HEK293 (cell line): ENCODE results near the gene MYL6B.
A peak's percentile ranks its signal among the peaks of the same experiment; 100 is the strongest.

Source experiments
- ZBTB48 ChIP-seq: fragments of 450-650 bp; formaldehyde crosslinking; IDR thresholded peaks from 2 replicates; pipeline ENCODE4 v1.5.1; 2016; ENCODE audit warnings: missing biosample characterization, missing genetic modification characterization
- ZIC2 ChIP-seq: fragments of 450-650 bp; formaldehyde crosslinking; IDR thresholded peaks from 2 replicates; pipeline ENCODE4 v1.5.1; 2016; ENCODE audit warnings: missing biosample characterization, missing genetic modification characterization
- ZNF157 ChIP-seq: fragments of 450-650 bp; formaldehyde crosslinking; IDR thresholded peaks from 2 replicates; pipeline ENCODE4 v1.5.1; 2016; ENCODE audit warnings: missing biosample characterization, missing genetic modification characterization
- ZNF174 ChIP-seq: fragments of 450-650 bp; formaldehyde crosslinking; IDR thresholded peaks from 2 replicates; pipeline ENCODE4 v1.5.0; 2017; ENCODE audit warnings: missing biosample characterization, mild to moderate bottlenecking, missing genetic modification characterization
- ZNF311 ChIP-seq: fragments of 450-650 bp; formaldehyde crosslinking; IDR thresholded peaks from 2 replicates; pipeline ENCODE4 v1.5.1; 2017; ENCODE audit warnings: missing biosample characterization, missing genetic modification characterization, borderline replicate concordance
- ZNF335 ChIP-seq: fragments of 450-650 bp; formaldehyde crosslinking; conservative IDR thresholded peaks from 2 replicates; pipeline ENCODE4 v1.5.1; 2016; ENCODE audit warnings: missing biosample characterization, missing genetic modification characterization
- ZNF341 ChIP-seq: fragments of 450-650 bp; formaldehyde crosslinking; IDR thresholded peaks from 2 replicates; pipeline ENCODE4; 2016; ENCODE audit warnings: low read depth, missing biosample characterization, missing genetic modification characterization
- ZNF426 ChIP-seq: fragments of 450-650 bp; formaldehyde crosslinking; IDR thresholded peaks from 2 replicates; pipeline ENCODE4 v1.5.1; 2017; ENCODE audit warnings: missing biosample characterization, missing genetic modification characterization, mild to moderate bottlenecking, inconsistent platforms, moderate library complexity
- ZNF433 ChIP-seq: fragments of 450-650 bp; formaldehyde crosslinking; IDR thresholded peaks from 2 replicates; pipeline ENCODE4 v1.5.1; 2016; ENCODE audit warnings: missing biosample characterization, missing genetic modification characterization, low read depth
- ZNF555 ChIP-seq: fragments of 450-650 bp; formaldehyde crosslinking; conservative IDR thresholded peaks from 2 replicates; pipeline ENCODE4 v1.5.1; 2017; ENCODE audit warnings: missing biosample characterization, mild to moderate bottlenecking, missing genetic modification characterization, inconsistent platforms
- ZNF792 ChIP-seq: fragments of 450-650 bp; formaldehyde crosslinking; IDR thresholded peaks from 2 replicates; pipeline ENCODE4 v1.5.1; 2016; ENCODE audit warnings: missing biosample characterization, missing genetic modification characterization
- TF ChIP-seq, protein P1 (sequence below): fragments of 450-650 bp; formaldehyde crosslinking; IDR thresholded peaks from 2 replicates; pipeline ENCODE4 v1.5.1; 2017; ENCODE audit warnings: missing biosample characterization, missing genetic modification characterization
- TF ChIP-seq, protein P2 (sequence below): fragments of 450-650 bp; formaldehyde crosslinking; IDR thresholded peaks from 2 replicates; pipeline ENCODE4 v1.5.1; 2016; ENCODE audit warnings: missing biosample characterization, missing genetic modification characterization
- TF ChIP-seq, protein P3 (sequence below): fragments of 450-650 bp; formaldehyde crosslinking; conservative IDR thresholded peaks from 2 replicates; pipeline ENCODE4 v1.5.1; 2016; ENCODE audit warnings: low read depth, missing biosample characterization, missing genetic modification characterization
- TF ChIP-seq, protein P4 (sequence below): fragments of 450-650 bp; formaldehyde crosslinking; IDR thresholded peaks from 2 replicates; pipeline ENCODE4 v1.5.1; 2017; ENCODE audit warnings: missing biosample characterization, missing genetic modification characterization
- TF ChIP-seq, protein P5 (sequence below): fragments of 450-650 bp; formaldehyde crosslinking; IDR thresholded peaks from 2 replicates; pipeline ENCODE4 v1.5.1; 2016; ENCODE audit warnings: missing biosample characterization, missing genetic modification characterization

Gene MYL6B

DNA sequence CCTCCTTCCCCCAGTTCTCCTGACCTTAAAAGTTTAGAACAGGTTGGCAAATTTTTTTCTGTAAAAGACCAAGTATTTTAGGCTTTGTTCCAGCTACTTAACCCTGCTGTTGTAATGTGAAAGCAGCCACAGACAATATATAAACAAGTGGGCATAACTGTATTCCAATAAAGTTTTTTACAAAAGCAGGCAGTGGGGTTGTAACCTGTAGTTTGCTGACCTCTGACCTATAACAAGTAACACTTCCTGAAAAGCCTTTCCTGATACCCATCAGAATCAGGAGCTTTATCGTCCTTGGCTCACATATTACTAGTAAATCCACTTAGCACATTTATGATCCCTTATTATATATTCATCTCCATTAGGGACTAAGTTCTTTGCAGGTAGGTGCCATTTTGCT is 50.0 kb downstream of the MYL6B start (continued):
- TF ChIP-seq, protein P1, sequence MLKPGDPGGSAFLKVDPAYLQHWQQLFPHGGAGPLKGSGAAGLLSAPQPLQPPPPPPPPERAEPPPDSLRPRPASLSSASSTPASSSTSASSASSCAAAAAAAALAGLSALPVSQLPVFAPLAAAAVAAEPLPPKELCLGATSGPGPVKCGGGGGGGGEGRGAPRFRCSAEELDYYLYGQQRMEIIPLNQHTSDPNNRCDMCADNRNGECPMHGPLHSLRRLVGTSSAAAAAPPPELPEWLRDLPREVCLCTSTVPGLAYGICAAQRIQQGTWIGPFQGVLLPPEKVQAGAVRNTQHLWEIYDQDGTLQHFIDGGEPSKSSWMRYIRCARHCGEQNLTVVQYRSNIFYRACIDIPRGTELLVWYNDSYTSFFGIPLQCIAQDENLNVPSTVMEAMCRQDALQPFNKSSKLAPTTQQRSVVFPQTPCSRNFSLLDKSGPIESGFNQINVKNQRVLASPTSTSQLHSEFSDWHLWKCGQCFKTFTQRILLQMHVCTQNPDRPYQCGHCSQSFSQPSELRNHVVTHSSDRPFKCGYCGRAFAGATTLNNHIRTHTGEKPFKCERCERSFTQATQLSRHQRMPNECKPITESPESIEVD (tag by site-specific recombination) = 0 out of 2 replicates have a peak, but pooled peaks have one; percentile 20
- TF ChIP-seq, protein P2, sequence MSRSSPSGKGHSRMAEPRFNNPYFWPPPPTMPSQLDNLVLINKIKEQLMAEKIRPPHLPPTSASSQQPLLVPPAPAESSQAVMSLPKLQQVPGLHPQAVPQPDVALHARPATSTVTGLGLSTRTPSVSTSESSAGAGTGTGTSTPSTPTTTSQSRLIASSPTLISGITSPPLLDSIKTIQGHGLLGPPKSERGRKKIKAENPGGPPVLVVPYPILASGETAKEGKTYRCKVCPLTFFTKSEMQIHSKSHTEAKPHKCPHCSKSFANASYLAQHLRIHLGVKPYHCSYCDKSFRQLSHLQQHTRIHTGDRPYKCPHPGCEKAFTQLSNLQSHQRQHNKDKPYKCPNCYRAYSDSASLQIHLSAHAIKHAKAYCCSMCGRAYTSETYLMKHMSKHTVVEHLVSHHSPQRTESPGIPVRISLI = no peak
- no peak for TF ChIP-seq ZNF341 (tag by site-specific recombination)
- no peak for TF ChIP-seq ZNF792 (tag by site-specific recombination)
- TF ChIP-seq ZBTB48 (tag by site-specific recombination) = peak; percentile 21; the same call in 1 of the 2 replicates
- TF ChIP-seq, protein P3, sequence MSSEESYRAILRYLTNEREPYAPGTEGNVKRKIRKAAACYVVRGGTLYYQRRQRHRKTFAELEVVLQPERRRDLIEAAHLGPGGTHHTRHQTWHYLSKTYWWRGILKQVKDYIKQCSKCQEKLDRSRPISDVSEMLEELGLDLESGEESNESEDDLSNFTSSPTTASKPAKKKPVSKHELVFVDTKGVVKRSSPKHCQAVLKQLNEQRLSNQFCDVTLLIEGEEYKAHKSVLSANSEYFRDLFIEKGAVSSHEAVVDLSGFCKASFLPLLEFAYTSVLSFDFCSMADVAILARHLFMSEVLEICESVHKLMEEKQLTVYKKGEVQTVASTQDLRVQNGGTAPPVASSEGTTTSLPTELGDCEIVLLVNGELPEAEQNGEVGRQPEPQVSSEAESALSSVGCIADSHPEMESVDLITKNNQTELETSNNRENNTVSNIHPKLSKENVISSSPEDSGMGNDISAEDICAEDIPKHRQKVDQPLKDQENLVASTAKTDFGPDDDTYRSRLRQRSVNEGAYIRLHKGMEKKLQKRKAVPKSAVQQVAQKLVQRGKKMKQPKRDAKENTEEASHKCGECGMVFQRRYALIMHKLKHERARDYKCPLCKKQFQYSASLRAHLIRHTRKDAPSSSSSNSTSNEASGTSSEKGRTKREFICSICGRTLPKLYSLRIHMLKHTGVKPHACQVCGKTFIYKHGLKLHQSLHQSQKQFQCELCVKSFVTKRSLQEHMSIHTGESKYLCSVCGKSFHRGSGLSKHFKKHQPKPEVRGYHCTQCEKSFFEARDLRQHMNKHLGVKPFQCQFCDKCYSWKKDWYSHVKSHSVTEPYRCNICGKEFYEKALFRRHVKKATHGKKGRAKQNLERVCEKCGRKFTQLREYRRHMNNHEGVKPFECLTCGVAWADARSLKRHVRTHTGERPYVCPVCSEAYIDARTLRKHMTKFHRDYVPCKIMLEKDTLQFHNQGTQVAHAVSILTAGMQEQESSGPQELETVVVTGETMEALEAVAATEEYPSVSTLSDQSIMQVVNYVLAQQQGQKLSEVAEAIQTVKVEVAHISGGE = no peak
- TF ChIP-seq ZNF426 (tag by site-specific recombination) = no peak
- no peak for TF ChIP-seq ZNF174 (tag by site-specific recombination)
- no peak for TF ChIP-seq ZIC2 (tag by site-specific recombination)
- TF ChIP-seq, protein P4, sequence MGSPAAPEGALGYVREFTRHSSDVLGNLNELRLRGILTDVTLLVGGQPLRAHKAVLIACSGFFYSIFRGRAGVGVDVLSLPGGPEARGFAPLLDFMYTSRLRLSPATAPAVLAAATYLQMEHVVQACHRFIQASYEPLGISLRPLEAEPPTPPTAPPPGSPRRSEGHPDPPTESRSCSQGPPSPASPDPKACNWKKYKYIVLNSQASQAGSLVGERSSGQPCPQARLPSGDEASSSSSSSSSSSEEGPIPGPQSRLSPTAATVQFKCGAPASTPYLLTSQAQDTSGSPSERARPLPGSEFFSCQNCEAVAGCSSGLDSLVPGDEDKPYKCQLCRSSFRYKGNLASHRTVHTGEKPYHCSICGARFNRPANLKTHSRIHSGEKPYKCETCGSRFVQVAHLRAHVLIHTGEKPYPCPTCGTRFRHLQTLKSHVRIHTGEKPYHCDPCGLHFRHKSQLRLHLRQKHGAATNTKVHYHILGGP = 0 out of 2 replicates have a peak, but pooled peaks have one; percentile 34
- no peak for TF ChIP-seq ZNF311 (tag by site-specific recombination)
- TF ChIP-seq ZNF433 (tag by site-specific recombination) = no peak
- TF ChIP-seq ZNF335 = 0 out of 2 replicates have a peak, but pooled peaks have one; percentile 32
- TF ChIP-seq ZNF555 (tag by site-specific recombination) = no peak
- no peak for TF ChIP-seq ZNF157
- TF ChIP-seq, protein P5, sequence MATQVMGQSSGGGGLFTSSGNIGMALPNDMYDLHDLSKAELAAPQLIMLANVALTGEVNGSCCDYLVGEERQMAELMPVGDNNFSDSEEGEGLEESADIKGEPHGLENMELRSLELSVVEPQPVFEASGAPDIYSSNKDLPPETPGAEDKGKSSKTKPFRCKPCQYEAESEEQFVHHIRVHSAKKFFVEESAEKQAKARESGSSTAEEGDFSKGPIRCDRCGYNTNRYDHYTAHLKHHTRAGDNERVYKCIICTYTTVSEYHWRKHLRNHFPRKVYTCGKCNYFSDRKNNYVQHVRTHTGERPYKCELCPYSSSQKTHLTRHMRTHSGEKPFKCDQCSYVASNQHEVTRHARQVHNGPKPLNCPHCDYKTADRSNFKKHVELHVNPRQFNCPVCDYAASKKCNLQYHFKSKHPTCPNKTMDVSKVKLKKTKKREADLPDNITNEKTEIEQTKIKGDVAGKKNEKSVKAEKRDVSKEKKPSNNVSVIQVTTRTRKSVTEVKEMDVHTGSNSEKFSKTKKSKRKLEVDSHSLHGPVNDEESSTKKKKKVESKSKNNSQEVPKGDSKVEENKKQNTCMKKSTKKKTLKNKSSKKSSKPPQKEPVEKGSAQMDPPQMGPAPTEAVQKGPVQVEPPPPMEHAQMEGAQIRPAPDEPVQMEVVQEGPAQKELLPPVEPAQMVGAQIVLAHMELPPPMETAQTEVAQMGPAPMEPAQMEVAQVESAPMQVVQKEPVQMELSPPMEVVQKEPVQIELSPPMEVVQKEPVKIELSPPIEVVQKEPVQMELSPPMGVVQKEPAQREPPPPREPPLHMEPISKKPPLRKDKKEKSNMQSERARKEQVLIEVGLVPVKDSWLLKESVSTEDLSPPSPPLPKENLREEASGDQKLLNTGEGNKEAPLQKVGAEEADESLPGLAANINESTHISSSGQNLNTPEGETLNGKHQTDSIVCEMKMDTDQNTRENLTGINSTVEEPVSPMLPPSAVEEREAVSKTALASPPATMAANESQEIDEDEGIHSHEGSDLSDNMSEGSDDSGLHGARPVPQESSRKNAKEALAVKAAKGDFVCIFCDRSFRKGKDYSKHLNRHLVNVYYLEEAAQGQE (tag by site-specific recombination) = no peak
